CD4-positive, CD25-positive, alpha-beta regulatory T cell (primary cell): ENCODE results near the gene C1orf159. TPM values are rescaled to one million over a fixed set of nuclear protein-coding genes. Genes with fewer than 3 reads are reported as not detected.
A peak's percentile ranks its signal among the peaks of the same experiment; 100 is the strongest.
"Not testable (repeated sequence)": the region's sequence is repeated elsewhere in the genome, so short reads cannot be mapped to it uniquely, and the experiment has no call there.

Experiments
- ATAC-seq, 2 donors: fragments of 150-1000 bp; cut with Tn5 transposase; one replicate each; pipeline ENCODE4 v1.10.0; 2021; ENCODE audit warnings: low read depth in 2 of 2, moderate number of reproducible peaks in 2 of 2, moderate library complexity in 1 of 2
- DNase-seq, 3 donors: peaks; one replicate each; pipeline versions ENCODE4 v3.0.0 to v3.0.0-alpha.2; 2012 to 2022; ENCODE audit warnings: mixed read lengths in 1 of 3
- H3K27ac ChIP-seq: one replicate; pipeline ENCODE4 v1.7.0; 2013; ENCODE audit warnings: mild to moderate bottlenecking, low read length; ENCODE audit not compliant: insufficient read depth, poor library complexity, severe bottlenecking
- H3K27me3 ChIP-seq: one replicate; pipeline ENCODE4 v1.7.0; 2013; ENCODE audit warnings: low read length; ENCODE audit not compliant: control insufficient read depth, insufficient read depth
- H3K36me3 ChIP-seq: one replicate; pipeline ENCODE4 v1.7.0; 2013; ENCODE audit warnings: mild to moderate bottlenecking, low read length, moderate library complexity; ENCODE audit not compliant: control insufficient read depth, insufficient read depth
- H3K4me1 ChIP-seq: 2 replicates; pipeline ENCODE4 v1.7.0; 2013; ENCODE audit warnings: mild to moderate bottlenecking, low read length; ENCODE audit not compliant: insufficient read depth, control insufficient read depth, poor library complexity, severe bottlenecking
- H3K4me3 ChIP-seq: one replicate; pipeline ENCODE4 v1.7.0; 2013; ENCODE audit warnings: low read depth, mild to moderate bottlenecking, low read length, moderate library complexity
- H3K9me3 ChIP-seq, 2 experiments: 1 replicate in 1 of 2; 2 replicates in 1 of 2; pipeline ENCODE4 v1.7.0; 2013; ENCODE audit warnings: low read length in 2 of 2, mild to moderate bottlenecking in 1 of 2, moderate library complexity in 1 of 2; ENCODE audit not compliant: control insufficient read depth in 2 of 2
- H3K27ac Mint-ChIP-seq, 3 donors: one replicate each; pipeline ENCODE4 v1.8.0; 2020 to 2022; ENCODE audit warnings: mild to moderate bottlenecking in 3 of 3, mixed read lengths in 3 of 3, moderate library complexity in 2 of 3
- H3K27me3 Mint-ChIP-seq: one replicate; pipeline ENCODE4 v1.8.0; 2022; ENCODE audit warnings: mild to moderate bottlenecking, mixed read lengths
- H3K36me3 Mint-ChIP-seq: one replicate; pipeline ENCODE4 v1.8.0; 2020; ENCODE audit warnings: mixed read lengths
- H3K4me1 Mint-ChIP-seq, 4 donors: one replicate each; pipeline ENCODE4 v1.8.0; 2020 to 2022; ENCODE audit warnings: mixed read lengths in 4 of 4, mild to moderate bottlenecking in 1 of 4
- H3K4me3 Mint-ChIP-seq, 4 donors: one replicate each; pipeline ENCODE4 v1.8.0; 2020 to 2022; ENCODE audit warnings: mild to moderate bottlenecking in 4 of 4, mixed read lengths in 4 of 4, moderate library complexity in 3 of 4
- H3K9me3 Mint-ChIP-seq, 7 donors: one replicate each; pipeline ENCODE4 v1.8.0; 2020 to 2022; ENCODE audit warnings: mixed read lengths in 7 of 7, mild to moderate bottlenecking in 3 of 7, moderate library complexity in 2 of 7
- polyA plus RNA-seq, 4 donors: library from polyadenylated mRNA; unstranded; fragments of 300-500 nt; fragmentation: Illumina TruSeq; gene quantifications; one replicate each; pipeline ENCODE4 v1.2.3, GENCODE V29; 2021
- total RNA-seq: library from RNA; stranded (reverse); gene quantifications from one replicate; pipeline ENCODE4 v1.2.3, GENCODE V29; 2022

C1orf159 gene
- total and polyA plus RNA-seq, 5 donors from 2014 or later, result 3.0 to 20.0 (median 4.9) TPM

- H3K4me3 ChIP-seq, result no peak overlapping the region
- H3K27me3 ChIP-seq, result no peaks in the 10 kb centered on the region
- DNase-seq (no peak), ATAC-seq (no peak)
- no peak overlapping the region for H3K27ac ChIP-seq
- peaks cover 0 to 5% (median 0%) of the 10 kb centered on the region in 7 donors for H3K9me3 Mint-ChIP-seq
- H3K4me3 Mint-ChIP-seq, result no peak overlapping the region
- peaks cover 2 to 6% of the 10 kb centered on the region in 2 experiments for H3K9me3 ChIP-seq
- H3K36me3 Mint-ChIP-seq, result peaks cover 12% of the 10 kb centered on the region
- peaks cover 0 to 27% (median 11%) of the 10 kb centered on the region in 4 donors for H3K4me1 Mint-ChIP-seq
- no peaks in the 10 kb centered on the region for H3K27me3 Mint-ChIP-seq
- H3K4me1 ChIP-seq, result peaks cover 3% of the 10 kb centered on the region
- no peak overlapping the region for H3K27ac Mint-ChIP-seq
- H3K36me3 ChIP-seq, result no peaks in the 10 kb centered on the region
Observed at GRCh38 chr1:1109743-1110142, 6.1 kb downstream of the C1orf159 start.

GRCh38 chr1:1106510-1107221 lies 9.2 kb downstream of the C1orf159 start:
- H3K9me3 Mint-ChIP-seq, result peaks cover 0 to 2% (median 0%) of the 10 kb centered on the region in 7 donors
- no peak for DNase-seq
- no peak overlapping the region for H3K4me3 ChIP-seq
- peak overlapping the region in 1 of 3 donors; percentile 5 for H3K27ac Mint-ChIP-seq
- peaks cover 5% of the 10 kb centered on the region for H3K27me3 Mint-ChIP-seq
- no peak for ATAC-seq
- no peaks in the 10 kb centered on the region for H3K36me3 ChIP-seq
- no peaks in the 10 kb centered on the region for H3K36me3 Mint-ChIP-seq
- peaks cover 8% of the 10 kb centered on the region for H3K4me1 ChIP-seq
- H3K9me3 ChIP-seq, result no peaks in the 10 kb centered on the region
- peaks cover 0 to 39% (median 14%) of the 10 kb centered on the region in 4 donors for H3K4me1 Mint-ChIP-seq
- H3K4me3 Mint-ChIP-seq, result no peak overlapping the region
- H3K27me3 ChIP-seq, result no peaks in the 10 kb centered on the region
- H3K27ac ChIP-seq, result no peak overlapping the region

- ATAC-seq, result peak in 1 of 2 donors; percentile 68
- H3K4me3 ChIP-seq, H3K36me3 Mint-ChIP-seq, H3K4me1 ChIP-seq, H3K27ac ChIP-seq, H3K36me3 ChIP-seq, H3K27me3 ChIP-seq, H3K9me3 ChIP-seq, H3K27me3 Mint-ChIP-seq: not testable (repeated sequence)
- peaks cover 5 to 51% (median 25%) of the 10 kb centered on the region in 4 donors for H3K4me1 Mint-ChIP-seq
- H3K27ac Mint-ChIP-seq, result peak overlapping the region; percentile 38 to 91 (median 76)
- H3K4me3 Mint-ChIP-seq, result peak overlapping the region in 2 of 4 donors; percentile 21 to 44
- peak in 1 of 3 donors; percentile 40 for DNase-seq
- H3K9me3 Mint-ChIP-seq, result peaks cover 0 to 10% (median 7%) of the 10 kb centered on the region in 7 donors
Observed at GRCh38 chr1:1104152-1104551, 11.7 kb downstream of the C1orf159 start.

DNA sequence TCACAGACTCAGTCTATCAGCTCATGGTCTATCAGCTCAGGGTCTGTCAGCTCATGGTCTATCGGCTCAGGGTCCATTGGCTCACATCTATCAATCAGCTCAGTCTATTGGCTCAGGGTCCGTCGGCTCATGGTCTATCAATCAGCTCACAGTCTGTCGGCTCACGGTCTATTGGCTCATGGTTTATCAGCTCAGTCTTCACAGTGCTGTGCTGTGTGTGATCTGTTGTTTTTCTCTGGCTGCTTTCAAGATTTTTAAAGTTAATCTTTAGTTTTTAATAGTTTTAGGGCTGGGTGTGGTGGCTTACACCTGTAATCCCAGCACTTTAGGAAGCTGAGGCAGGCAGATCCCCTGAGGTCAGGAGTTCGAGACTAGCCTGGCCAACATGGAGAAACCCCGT lies 14.4 kb downstream of the C1orf159 start:
- H3K27me3 ChIP-seq, result no peaks in the 10 kb centered on the region
- Mint-ChIP-seq H3K4me3 (no peak overlapping the region), H3K27me3 (peaks cover 13% of the 10 kb centered on the region), H3K9me3 (peaks cover 0 to 16% (median 11%) of the 10 kb centered on the region in 7 donors), H3K36me3 (peaks cover 4% of the 10 kb centered on the region), H3K27ac (no peak overlapping the region), H3K4me1 (peaks cover 8 to 51% (median 27%) of the 10 kb centered on the region in 4 donors)
- H3K27ac ChIP-seq, result no peak overlapping the region
- ATAC-seq (no peak), DNase-seq (no peak)
- no peak overlapping the region for H3K4me3 ChIP-seq
- peaks cover 4 to 5% of the 10 kb centered on the region in 2 experiments for H3K9me3 ChIP-seq
- H3K36me3 ChIP-seq, result no peaks in the 10 kb centered on the region
- H3K4me1 ChIP-seq, result peaks cover 8% of the 10 kb centered on the region

- Histone ChIP-seq H3K27ac (no peak overlapping the region), H3K36me3 (no peaks in the 10 kb centered on the region), H3K4me3 (no peak overlapping the region), H3K9me3 (peaks cover 4 to 5% of the 10 kb centered on the region in 2 experiments), H3K27me3 (no peaks in the 10 kb centered on the region), H3K4me1 (peaks cover 8% of the 10 kb centered on the region)
- Mint-ChIP-seq H3K4me1 (peaks cover 8 to 49% (median 24%) of the 10 kb centered on the region in 4 donors), H3K27ac (peak overlapping the region in 1 of 3 donors; percentile 90), H3K27me3 (peaks cover 13% of the 10 kb centered on the region), H3K9me3 (peaks cover 0 to 16% (median 11%) of the 10 kb centered on the region in 7 donors), H3K4me3 (no peak overlapping the region), H3K36me3 (peaks cover 4% of the 10 kb centered on the region)
- ATAC-seq (no peak), DNase-seq (no peak)
Observed at GRCh38 chr1:1100296-1100695, 15.6 kb downstream of the C1orf159 start.

- DNase-seq (peak in 2 of 3 donors; percentile 24 to 36), ATAC-seq (peak in 1 of 2 donors; percentile 12)
- Mint-ChIP-seq H3K27ac (peak overlapping the region; percentile 28 to 98 (median 77)), H3K9me3 (peaks cover 0 to 16% (median 11%) of the 10 kb centered on the region in 7 donors), H3K27me3 (peaks cover 13% of the 10 kb centered on the region), H3K4me3 (peak overlapping the region; percentile 1 to 45 (median 30)), H3K4me1 (peaks cover 8 to 46% (median 24%) of the 10 kb centered on the region in 4 donors), H3K36me3 (peaks cover 4% of the 10 kb centered on the region)
- Histone ChIP-seq H3K27ac (peak overlapping the region; percentile 41), H3K27me3 (no peaks in the 10 kb centered on the region), H3K4me3 (no peak overlapping the region), H3K36me3 (no peaks in the 10 kb centered on the region), H3K9me3 (peaks cover 4 to 5% of the 10 kb centered on the region in 2 experiments), H3K4me1 (peaks cover 8% of the 10 kb centered on the region)
Observed at GRCh38 chr1:1099506-1100183, 16.2 kb downstream of the C1orf159 start.

DNA sequence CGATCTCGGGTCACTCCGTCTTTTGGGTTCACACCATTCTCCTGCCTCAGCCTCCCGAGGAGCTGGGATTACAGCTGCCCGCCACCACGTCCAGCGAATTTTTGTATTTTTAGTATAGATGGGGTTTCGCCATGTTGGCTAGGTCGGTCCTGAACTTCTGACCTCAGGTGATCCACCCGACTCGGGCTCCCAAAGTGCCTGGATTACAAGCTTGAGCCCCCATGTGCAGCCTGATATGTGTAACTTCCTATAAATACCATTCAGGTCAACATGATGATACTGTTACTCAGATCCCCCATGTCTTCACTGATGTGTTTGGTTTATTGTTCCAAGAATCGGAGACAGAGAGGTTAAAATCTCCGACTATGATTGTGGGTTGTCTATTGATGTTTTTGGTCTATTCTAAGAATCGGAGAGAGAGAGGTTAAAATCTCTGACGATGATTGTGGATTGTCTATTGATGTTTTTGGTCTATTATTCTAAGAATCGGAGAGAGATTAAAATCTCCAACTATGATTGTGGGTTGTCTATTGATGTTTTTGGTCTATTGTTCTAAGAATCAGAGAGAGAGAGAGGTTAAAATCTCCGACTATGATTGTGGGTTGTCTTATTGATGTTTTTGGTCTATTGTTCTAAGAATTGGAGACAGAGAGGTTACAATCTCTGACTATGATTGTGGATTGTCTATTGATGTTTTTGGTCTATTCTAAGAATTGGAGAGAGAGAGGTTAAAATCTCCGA lies 17.0 kb downstream of the C1orf159 start:
- H3K9me3 Mint-ChIP-seq, result peaks cover 0 to 16% (median 11%) of the 10 kb centered on the region in 7 donors
- H3K4me3 Mint-ChIP-seq, result peak overlapping the region; percentile 1 to 45 (median 30)
- peak overlapping the region; percentile 28 to 98 (median 77) for H3K27ac Mint-ChIP-seq
- Histone ChIP-seq H3K4me3 (no peak overlapping the region), H3K4me1 (no peaks in the 10 kb centered on the region), H3K27ac (peak overlapping the region; percentile 41), H3K9me3 (peaks cover 4 to 5% of the 10 kb centered on the region in 2 experiments), H3K36me3 (no peaks in the 10 kb centered on the region), H3K27me3 (no peaks in the 10 kb centered on the region)
- peaks cover 8 to 38% (median 21%) of the 10 kb centered on the region in 4 donors for H3K4me1 Mint-ChIP-seq
- ATAC-seq, result peak in 1 of 2 donors; percentile 67
- peaks cover 13% of the 10 kb centered on the region for H3K27me3 Mint-ChIP-seq
- peaks cover 4% of the 10 kb centered on the region for H3K36me3 Mint-ChIP-seq
- DNase-seq, result peak in 2 of 3 donors; percentile 35 to 47
